ENCODE data around the gene CHORDC1.
"Not testable (repeated sequence)": the region's sequence is repeated elsewhere in the genome, so short reads cannot be mapped to it uniquely, and the experiment has no call there.

The CHORDC1 gene

DNA sequence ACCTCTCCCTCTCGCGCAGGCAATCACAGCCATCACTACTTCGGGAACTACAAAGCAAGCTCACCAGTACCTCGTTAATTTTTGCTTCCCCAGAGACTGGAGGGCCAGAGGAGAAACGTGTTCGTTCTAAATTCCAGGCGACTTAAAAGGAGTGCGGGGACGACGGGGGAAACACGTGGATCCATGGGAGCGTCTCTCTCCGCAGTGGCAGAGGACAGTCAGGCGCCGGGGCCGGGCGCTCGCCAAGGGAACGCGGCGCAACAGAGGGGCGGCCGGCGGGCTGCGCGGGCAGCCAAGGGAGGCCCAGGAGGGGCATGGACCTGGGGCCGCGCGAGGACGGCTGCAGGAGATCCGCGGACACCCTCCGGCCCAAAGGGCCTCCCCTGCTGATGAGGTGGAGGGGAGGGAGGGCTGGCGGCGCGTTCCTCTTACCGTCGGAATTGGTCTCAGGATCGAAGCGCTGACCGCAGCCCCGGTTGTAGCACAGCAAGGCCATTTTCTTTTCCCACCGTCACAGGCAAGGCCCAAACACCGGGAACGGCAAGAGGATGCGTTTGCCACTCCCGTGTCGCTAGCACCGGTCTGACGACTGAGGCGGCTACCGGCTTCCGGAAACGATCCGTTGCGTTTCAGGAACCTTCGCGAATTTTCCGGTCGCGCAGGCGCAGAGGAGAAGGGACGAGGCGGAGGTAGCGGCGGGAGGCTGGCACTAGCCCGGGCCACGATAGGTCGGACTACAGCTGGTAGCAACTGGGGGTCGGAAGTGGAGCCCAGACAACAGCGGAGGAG lies at the start of gene CHORDC1:
Gene CHORDC1 (minus strand): TSS at position 591 of the 789 bp plus-strand sequence. CDS start 95 bp downstream, at position 496.
- Mint-ChIP-seq H3K9me3 (no peaks in the 10 kb centered on the region), H3K36me3 (ENCODE audit: low read depth) (peaks cover 32% of the 10 kb centered on the region), H3K27me3 (no peaks in the 10 kb centered on the region), H3K4me3 (peak within 1 kb of the TSS; percentile 97), H3K27ac (peak within 1 kb of the TSS; percentile 85), H3K4me1 (ENCODE audit: low read depth) (peaks cover 44% of the 10 kb centered on the region)
- intact Hi-C loops (cut with micrococcal nuclease) = no loop called here

DNA sequence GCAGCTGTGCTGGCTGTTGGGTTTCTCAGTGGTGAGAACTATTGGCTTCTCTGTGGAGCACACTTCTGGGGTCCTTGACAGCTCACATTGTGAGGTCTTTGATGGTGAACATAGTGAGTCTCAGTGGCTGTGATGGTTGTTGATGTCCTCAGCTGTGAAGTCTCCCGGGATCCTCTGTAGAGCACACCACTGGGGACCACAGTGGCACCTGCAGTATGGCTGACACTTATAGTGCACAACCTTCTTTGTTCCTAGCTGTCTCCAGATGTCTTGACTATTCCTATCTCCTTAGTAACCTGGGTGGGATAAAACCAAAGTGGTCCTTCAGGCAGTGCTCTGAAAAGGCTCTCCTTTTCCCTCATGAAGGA lies 34.3 kb upstream of the CHORDC1 start:
- no peaks in the 10 kb centered on the region for H3K36me3 Mint-ChIP-seq (ENCODE audit: low read depth)
- H3K27me3 Mint-ChIP-seq = peaks cover 1% of the 10 kb centered on the region
- H3K4me3 Mint-ChIP-seq = no peak overlapping the region
- H3K9me3 Mint-ChIP-seq = no peaks in the 10 kb centered on the region
- H3K27ac Mint-ChIP-seq = no peak overlapping the region
- intact Hi-C loops (cut with micrococcal nuclease) = no loop called here
- no peaks in the 10 kb centered on the region for H3K4me1 Mint-ChIP-seq (ENCODE audit: low read depth)

DNA sequence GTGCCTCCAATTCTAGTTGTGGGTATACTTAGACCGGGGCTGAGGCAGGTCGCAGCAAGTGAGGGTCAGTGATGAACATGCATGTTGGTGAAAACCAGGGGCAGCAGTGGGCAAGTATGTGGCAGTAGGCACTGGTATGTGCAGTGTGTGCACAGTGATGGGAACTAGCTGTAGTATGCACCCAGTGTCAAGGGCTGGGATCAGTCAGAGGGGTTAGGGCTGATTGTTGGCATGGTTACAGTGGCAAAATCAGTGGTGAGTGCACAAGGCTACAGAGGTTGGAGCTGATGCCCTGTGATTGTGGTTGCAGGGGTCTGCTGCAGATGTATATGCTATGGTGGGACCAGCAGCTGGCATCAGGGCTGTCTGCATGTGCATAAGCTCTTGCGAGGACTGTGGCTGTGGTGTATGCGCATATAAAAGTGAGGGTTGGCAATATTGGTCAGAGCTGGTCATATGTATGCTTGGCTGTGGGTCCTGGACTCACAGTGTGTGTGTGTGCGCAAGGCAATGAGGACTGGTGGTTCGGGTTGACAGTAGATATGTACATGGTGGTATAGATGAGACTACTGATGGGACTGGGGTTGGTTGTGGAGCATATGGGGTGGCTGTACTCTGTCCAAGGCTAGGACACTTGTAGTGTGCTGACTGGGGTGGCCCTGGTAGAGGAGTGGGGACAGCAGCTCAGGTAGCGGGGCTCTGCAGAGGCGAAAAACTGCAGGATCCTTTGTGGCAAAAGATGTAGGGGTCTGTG lies 33.7 kb upstream of the CHORDC1 start:
- Mint-ChIP-seq H3K27ac (no peak overlapping the region), H3K9me3 (no peaks in the 10 kb centered on the region), H3K27me3 (peaks cover 1% of the 10 kb centered on the region), H3K4me1 (ENCODE audit: low read depth) (no peaks in the 10 kb centered on the region), H3K4me3 (no peak overlapping the region), H3K36me3 (ENCODE audit: low read depth) (no peaks in the 10 kb centered on the region)
- intact Hi-C loops (cut with micrococcal nuclease) = no loop called here

DNA sequence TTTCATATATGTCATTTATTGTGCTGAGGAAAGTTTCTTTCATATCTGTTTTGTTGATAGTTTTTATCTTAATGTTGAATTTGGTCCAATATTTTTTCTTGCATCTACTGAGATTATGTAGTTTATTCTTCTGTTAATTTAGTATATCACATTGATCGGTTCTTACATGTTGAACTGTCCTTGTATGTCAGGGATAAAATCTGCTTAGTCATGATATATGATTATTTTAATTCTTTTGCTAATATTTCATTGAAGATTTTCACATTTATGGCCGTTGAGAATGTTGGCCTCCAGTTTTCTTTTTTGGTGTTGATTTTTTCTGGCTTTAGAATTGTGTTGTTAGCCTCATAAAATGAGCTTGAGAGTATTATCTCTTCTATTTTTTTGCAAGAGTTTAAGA lies 31.2 kb upstream of the CHORDC1 start:
- no peaks in the 10 kb centered on the region for H3K9me3 Mint-ChIP-seq
- peaks cover 1% of the 10 kb centered on the region for H3K27me3 Mint-ChIP-seq
- H3K36me3 Mint-ChIP-seq (ENCODE audit: low read depth) = no peaks in the 10 kb centered on the region
- peaks cover 6% of the 10 kb centered on the region for H3K4me1 Mint-ChIP-seq (ENCODE audit: low read depth)
- H3K4me3 Mint-ChIP-seq = no peak overlapping the region
- H3K27ac Mint-ChIP-seq = no peak overlapping the region
- intact Hi-C loops (cut with micrococcal nuclease) = no loop called here

DNA sequence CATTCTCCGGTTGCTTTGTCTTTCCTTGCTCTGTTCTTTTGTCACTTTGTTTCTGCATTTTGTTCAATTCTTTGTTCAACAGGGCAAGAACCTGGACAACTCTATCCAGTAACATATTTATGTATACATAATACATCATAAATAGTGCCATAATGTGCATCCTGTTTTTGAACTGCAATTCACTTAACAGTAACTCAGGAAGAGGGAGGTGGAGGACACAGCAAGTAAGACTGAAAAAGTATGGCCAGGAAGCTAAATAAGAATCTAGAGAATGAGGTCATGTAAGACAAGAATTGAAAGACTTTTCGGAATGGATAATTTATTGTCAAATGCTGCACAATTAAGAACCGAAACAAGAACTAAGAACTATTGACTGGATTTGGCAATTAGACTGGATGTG lies 29.2 kb upstream of the CHORDC1 start:
- peaks cover 6% of the 10 kb centered on the region for H3K4me1 Mint-ChIP-seq (ENCODE audit: low read depth)
- H3K27me3 Mint-ChIP-seq = peaks cover 1% of the 10 kb centered on the region
- intact Hi-C loops (cut with micrococcal nuclease) = no loop called here
- no peak overlapping the region for H3K27ac Mint-ChIP-seq
- no peaks in the 10 kb centered on the region for H3K36me3 Mint-ChIP-seq (ENCODE audit: low read depth)
- H3K9me3 Mint-ChIP-seq = no peaks in the 10 kb centered on the region
- H3K4me3 Mint-ChIP-seq = no peak overlapping the region

DNA sequence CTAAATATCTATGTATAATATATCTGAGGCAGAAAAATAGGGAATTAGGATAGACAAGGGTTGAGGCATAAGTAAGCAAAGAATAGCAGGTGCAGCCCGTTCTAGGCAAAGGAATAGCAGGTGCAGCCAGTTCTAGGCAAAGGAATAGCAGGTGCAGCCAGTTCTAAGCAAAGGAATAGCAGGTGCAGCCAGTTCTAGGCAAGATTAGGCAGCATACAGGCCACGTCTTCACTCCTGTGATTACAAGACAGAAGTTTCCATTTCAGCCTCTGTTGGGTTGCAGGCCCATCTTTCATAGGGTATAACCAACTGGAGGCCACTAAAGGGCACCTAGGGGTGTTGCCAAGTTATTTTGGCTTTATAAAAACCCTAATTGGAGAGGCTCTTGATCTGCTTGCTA lies 28.8 kb upstream of the CHORDC1 start:
- H3K9me3 Mint-ChIP-seq = no peaks in the 10 kb centered on the region
- no peak overlapping the region for H3K27ac Mint-ChIP-seq
- peaks cover 1% of the 10 kb centered on the region for H3K27me3 Mint-ChIP-seq
- no peak overlapping the region for H3K4me3 Mint-ChIP-seq
- peaks cover 6% of the 10 kb centered on the region for H3K4me1 Mint-ChIP-seq (ENCODE audit: low read depth)
- no peaks in the 10 kb centered on the region for H3K36me3 Mint-ChIP-seq (ENCODE audit: low read depth)
- intact Hi-C loops (cut with micrococcal nuclease) = no loop called here

DNA sequence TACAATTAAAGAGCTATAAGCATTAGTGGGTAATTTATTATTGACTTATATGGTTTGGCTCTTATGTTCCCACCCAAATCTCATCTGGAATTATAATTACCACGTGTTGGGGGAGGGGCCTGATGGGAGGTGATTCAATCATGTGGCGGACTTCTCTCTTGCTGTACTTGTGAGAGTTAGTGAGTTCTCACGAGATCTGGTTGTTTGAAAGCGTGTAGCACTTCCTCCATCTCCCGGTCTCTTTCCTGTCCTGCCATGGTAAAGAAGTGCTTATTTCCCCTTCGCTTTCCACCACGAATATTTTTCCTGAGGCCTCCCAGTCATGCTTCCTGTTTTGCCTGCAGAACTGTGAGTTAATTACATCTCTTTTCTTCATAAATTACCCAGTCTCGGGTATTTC lies 28.1 kb upstream of the CHORDC1 start:
- H3K9me3 Mint-ChIP-seq = no peaks in the 10 kb centered on the region
- H3K4me1 Mint-ChIP-seq (ENCODE audit: low read depth) = peaks cover 6% of the 10 kb centered on the region
- H3K27ac Mint-ChIP-seq = no peak overlapping the region
- H3K4me3 Mint-ChIP-seq = no peak overlapping the region
- H3K27me3 Mint-ChIP-seq = peaks cover 1% of the 10 kb centered on the region
- H3K36me3 Mint-ChIP-seq (ENCODE audit: low read depth) = no peaks in the 10 kb centered on the region
- intact Hi-C loops (cut with micrococcal nuclease) = no loop called here

DNA sequence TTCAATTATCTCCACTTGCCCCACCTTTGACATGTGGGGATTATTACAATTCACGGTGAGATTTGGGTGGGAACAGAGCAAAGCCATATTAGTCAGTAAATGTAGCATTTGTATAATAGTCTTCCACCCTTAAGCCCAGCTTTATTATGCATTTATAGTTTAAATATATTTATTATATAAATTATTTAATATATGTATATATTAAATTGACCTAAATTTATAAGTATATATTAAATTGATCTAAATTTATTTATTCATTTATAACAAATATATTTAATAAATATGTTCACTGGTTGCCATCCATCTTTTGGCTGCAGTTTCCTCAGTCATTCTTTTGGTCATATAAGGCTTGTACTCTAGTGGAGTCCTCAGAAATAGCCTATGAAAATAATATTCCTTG lies 23.6 kb upstream of the CHORDC1 start:
- peaks cover 6% of the 10 kb centered on the region for H3K4me1 Mint-ChIP-seq (ENCODE audit: low read depth)
- intact Hi-C loops (cut with micrococcal nuclease) = no loop called here
- no peaks in the 10 kb centered on the region for H3K36me3 Mint-ChIP-seq (ENCODE audit: low read depth)
- H3K27ac Mint-ChIP-seq = no peak overlapping the region
- H3K4me3 Mint-ChIP-seq = no peak overlapping the region
- no peaks in the 10 kb centered on the region for H3K27me3 Mint-ChIP-seq
- H3K9me3 Mint-ChIP-seq = no peaks in the 10 kb centered on the region

DNA sequence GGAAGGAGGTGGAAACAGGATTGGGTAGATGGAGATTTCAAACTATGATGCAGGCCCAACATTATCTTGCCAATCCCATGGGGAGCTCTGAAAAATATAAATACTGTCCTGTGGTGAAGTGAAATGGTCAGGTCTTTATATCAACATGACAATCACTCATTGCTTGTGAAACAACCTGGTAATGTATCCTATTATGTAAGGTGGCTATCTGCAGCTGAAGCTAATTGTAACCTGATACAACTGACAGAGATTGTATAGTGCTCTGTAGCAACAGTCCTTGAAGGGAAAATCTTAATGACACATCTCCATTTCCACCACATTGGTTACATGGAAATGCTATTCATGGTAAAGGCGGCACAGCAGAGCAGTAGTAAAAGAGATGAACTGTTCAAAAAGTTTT lies 20.7 kb upstream of the CHORDC1 start:
- intact Hi-C loops (cut with micrococcal nuclease) = no loop called here
- Mint-ChIP-seq H3K4me3 (no peak overlapping the region), H3K36me3 (ENCODE audit: low read depth) (no peaks in the 10 kb centered on the region), H3K27me3 (peaks cover 2% of the 10 kb centered on the region), H3K27ac (no peak overlapping the region), H3K4me1 (ENCODE audit: low read depth) (no peaks in the 10 kb centered on the region), H3K9me3 (no peaks in the 10 kb centered on the region)

DNA sequence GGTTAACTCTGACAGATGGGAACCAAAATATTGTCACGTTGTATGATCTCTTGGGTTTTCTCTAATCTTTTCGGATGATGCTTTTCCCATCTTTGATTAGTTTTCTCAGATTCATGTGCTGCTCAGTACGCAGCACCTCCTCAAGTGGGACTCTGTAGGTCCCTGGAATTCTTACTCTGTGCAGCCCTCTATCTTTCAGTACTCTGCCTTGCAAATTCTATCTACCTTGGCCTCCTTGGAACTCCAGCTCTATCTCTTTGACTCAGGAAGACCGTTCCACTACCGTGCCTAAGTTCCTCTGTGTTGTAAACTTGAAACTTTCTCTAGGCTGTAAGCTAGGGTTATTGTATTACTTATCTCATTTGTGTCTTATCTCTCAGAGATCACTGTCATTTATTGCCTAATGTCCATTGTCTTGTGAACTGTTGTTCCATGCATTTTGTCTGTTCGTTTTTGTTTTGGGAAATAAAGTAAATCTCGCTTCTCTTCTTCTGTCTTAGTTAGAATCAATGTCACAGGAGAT lies 20.1 kb upstream of the CHORDC1 start:
- Mint-ChIP-seq H3K9me3 (no peaks in the 10 kb centered on the region), H3K4me3 (no peak overlapping the region), H3K4me1 (ENCODE audit: low read depth) (no peaks in the 10 kb centered on the region), H3K27me3 (peaks cover 2% of the 10 kb centered on the region), H3K36me3 (ENCODE audit: low read depth) (no peaks in the 10 kb centered on the region), H3K27ac (no peak overlapping the region)
- intact Hi-C loops (cut with micrococcal nuclease) = no loop called here

DNA sequence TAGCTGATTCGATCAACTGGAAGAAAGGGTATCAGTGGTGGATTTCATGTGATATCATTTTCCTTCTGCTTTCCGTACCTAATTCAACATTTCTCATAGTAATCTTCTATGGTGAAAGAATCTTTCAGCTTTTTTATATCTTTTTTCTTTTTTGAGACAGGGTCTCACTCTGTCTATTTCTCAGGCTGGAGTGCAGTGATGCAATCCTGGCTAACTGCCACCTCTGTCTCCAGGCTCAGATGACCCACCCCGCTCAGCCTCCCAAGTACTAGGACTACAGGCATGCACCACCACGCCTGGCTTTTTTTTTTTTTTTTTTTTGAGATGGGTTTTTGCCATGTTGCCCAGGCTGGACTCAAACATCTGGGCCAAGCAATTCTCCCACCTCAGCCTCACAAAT lies 18.6 kb upstream of the CHORDC1 start:
- Mint-ChIP-seq H3K36me3 (ENCODE audit: low read depth) (no peaks in the 10 kb centered on the region), H3K27me3 (peaks cover 3% of the 10 kb centered on the region)
- intact Hi-C loops (cut with micrococcal nuclease) = no loop called here

DNA sequence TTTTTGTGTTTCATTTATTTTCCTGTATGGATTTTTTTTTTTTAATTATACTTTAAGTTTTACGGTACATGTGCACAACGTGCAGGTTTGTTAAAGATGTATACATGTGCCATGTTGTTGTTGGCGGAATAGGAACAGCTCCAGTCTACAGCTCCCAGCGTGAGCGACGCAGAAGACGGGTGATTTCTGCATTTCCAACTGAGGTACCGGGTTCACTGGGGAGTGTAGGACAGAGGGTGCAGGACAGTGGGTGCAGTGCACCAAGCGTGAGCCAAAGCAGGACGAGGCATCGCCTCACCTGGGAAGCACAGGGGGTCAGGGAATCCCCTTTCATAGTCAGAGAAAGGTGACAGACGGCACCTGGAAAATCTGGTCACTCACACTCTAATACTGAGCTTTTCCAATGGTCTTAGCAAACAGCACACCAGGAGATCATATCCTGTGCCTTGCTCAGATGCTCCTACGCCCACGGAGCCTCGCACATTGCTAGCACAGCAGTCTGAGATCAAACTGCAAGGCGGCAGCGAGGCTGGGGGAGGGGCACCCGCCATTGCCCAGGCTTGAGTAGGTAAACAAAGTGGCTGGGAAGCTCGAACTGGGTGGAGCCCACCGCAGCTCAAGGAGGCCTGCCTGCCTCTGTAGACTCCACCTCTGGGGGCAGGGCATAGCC lies 17.3 kb upstream of the CHORDC1 start:
- H3K4me1 Mint-ChIP-seq (ENCODE audit: low read depth); H3K27me3 Mint-ChIP-seq; H3K9me3 Mint-ChIP-seq; H3K27ac Mint-ChIP-seq; H3K4me3 Mint-ChIP-seq; H3K36me3 Mint-ChIP-seq (ENCODE audit: low read depth); intact Hi-C loops (cut with micrococcal nuclease): not testable (repeated sequence)

More for the DNA sequence above, 18.6 kb upstream of the CHORDC1 start:
- Mint-ChIP-seq H3K4me3 (no peak overlapping the region), H3K4me1 (ENCODE audit: low read depth) (no peaks in the 10 kb centered on the region), H3K27ac (no peak overlapping the region), H3K9me3 (no peaks in the 10 kb centered on the region)

DNA sequence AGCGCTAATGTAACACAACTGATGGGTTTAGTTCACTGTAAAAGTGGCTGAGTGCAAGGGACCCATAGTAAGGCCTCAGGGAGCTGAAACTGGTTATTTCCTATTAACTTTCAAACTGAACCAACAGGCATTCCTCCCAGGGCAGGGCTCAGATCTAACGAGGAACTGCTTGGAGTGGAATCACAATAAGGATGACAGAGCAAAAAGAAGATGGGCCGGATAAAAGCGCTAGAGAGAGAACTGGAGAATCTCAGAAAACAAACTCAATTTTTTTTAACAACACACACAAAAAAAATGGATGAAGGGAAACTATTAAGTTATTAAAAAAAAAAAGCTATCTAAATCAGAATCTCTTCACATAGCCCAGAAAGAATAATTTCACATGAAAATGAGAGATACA lies 14.2 kb upstream of the CHORDC1 start:
- H3K27ac Mint-ChIP-seq = no peak overlapping the region
- H3K4me1 Mint-ChIP-seq (ENCODE audit: low read depth) = no peaks in the 10 kb centered on the region
- H3K4me3 Mint-ChIP-seq = no peak overlapping the region
- H3K36me3 Mint-ChIP-seq (ENCODE audit: low read depth) = no peaks in the 10 kb centered on the region
- no peaks in the 10 kb centered on the region for H3K9me3 Mint-ChIP-seq
- peaks cover 5% of the 10 kb centered on the region for H3K27me3 Mint-ChIP-seq
- intact Hi-C loops (cut with micrococcal nuclease) = no loop called here

DNA sequence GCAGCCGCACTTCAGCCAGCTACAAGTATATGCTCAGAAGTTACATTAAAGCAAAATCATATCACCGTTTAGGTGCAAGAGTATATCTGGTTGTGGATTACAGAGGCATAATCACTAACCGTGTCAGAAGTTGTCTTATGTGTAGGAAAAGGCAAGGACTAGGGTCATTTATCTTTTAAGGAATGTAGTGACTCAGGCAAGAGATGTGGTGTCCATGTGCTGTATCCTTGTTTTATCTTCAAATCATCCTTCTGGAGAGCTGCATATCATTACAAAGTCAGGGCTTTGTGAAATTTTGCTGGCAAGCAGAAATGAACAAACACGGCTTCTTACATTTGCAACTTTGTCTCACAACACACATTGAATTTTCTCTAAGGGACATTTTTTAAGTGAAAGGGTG lies 12.7 kb upstream of the CHORDC1 start:
- intact Hi-C loops (cut with micrococcal nuclease) = no loop called here
- no peak overlapping the region for H3K4me3 Mint-ChIP-seq
- H3K36me3 Mint-ChIP-seq (ENCODE audit: low read depth) = no peaks in the 10 kb centered on the region
- no peaks in the 10 kb centered on the region for H3K9me3 Mint-ChIP-seq
- no peaks in the 10 kb centered on the region for H3K4me1 Mint-ChIP-seq (ENCODE audit: low read depth)
- no peak overlapping the region for H3K27ac Mint-ChIP-seq
- H3K27me3 Mint-ChIP-seq = peaks cover 4% of the 10 kb centered on the region
